HEK293 (cell line): Measurements from ENCODE around the gene PSMB11.

Experiments used
- CTCF ChIP-seq: fragments of 450-650 bp; formaldehyde crosslinking; IDR thresholded peaks from 2 replicates; pipeline ENCODE4 v1.5.1; 2016; ENCODE audit warnings: missing biosample characterization, missing genetic modification characterization
- KLF10 ChIP-seq: fragments of 450-650 bp; IDR thresholded peaks from 2 replicates; pipeline ENCODE4 v1.5.1; 2018; ENCODE audit warnings: missing biosample characterization, mild to moderate bottlenecking, missing genetic modification characterization
- PATZ1 ChIP-seq: fragments of 450-650 bp; formaldehyde crosslinking; IDR thresholded peaks from 2 replicates; pipeline ENCODE4 v1.5.1; 2016; ENCODE audit warnings: missing biosample characterization, missing genetic modification characterization
- SP2 ChIP-seq: fragments of 450-650 bp; formaldehyde crosslinking; IDR thresholded peaks from 2 replicates; pipeline ENCODE4 v1.5.1; 2016; ENCODE audit warnings: missing biosample characterization, missing genetic modification characterization
- YY1 ChIP-seq: fragments of 450-650 bp; formaldehyde crosslinking; IDR thresholded peaks from 2 replicates; pipeline ENCODE4 v1.5.1; 2018; ENCODE audit warnings: missing biosample characterization, missing genetic modification characterization
- ZBTB8A ChIP-seq: fragments of 450-650 bp; formaldehyde crosslinking; IDR thresholded peaks from 2 replicates; pipeline ENCODE4 v1.5.1; 2016; ENCODE audit warnings: missing biosample characterization, missing genetic modification characterization
- ZNF138 ChIP-seq: fragments of 450-650 bp; formaldehyde crosslinking; IDR thresholded peaks from 2 replicates; pipeline ENCODE4 v1.5.1; 2016; ENCODE audit warnings: missing biosample characterization, missing genetic modification characterization, borderline replicate concordance
- ZNF174 ChIP-seq: fragments of 450-650 bp; formaldehyde crosslinking; IDR thresholded peaks from 2 replicates; pipeline ENCODE4 v1.5.0; 2017; ENCODE audit warnings: missing biosample characterization, mild to moderate bottlenecking, missing genetic modification characterization
- ZNF26 ChIP-seq: fragments of 450-650 bp; formaldehyde crosslinking; IDR thresholded peaks from 2 replicates; pipeline ENCODE4 v1.5.1; 2016; ENCODE audit warnings: missing biosample characterization, missing genetic modification characterization
- ZNF423 ChIP-seq: fragments of 450-650 bp; formaldehyde crosslinking; IDR thresholded peaks from 2 replicates; pipeline ENCODE4 v1.5.1; 2016; ENCODE audit warnings: missing biosample characterization, missing genetic modification characterization
- ZNF488 ChIP-seq: fragments of 450-650 bp; formaldehyde crosslinking; IDR thresholded peaks from 2 replicates; pipeline ENCODE4 v1.5.1; 2016; ENCODE audit warnings: missing biosample characterization, missing genetic modification characterization
- ZNF629 ChIP-seq: fragments of 450-650 bp; formaldehyde crosslinking; IDR thresholded peaks from 2 replicates; pipeline ENCODE4 v1.5.1; 2017; ENCODE audit warnings: missing biosample characterization, missing genetic modification characterization
- ZNF645 ChIP-seq: fragments of 450-650 bp; formaldehyde crosslinking; IDR thresholded peaks from 2 replicates; pipeline ENCODE4; 2016; ENCODE audit warnings: missing biosample characterization, missing genetic modification characterization
- ZSCAN30 ChIP-seq: fragments of 450-650 bp; IDR thresholded peaks from 2 replicates; pipeline ENCODE4 v1.5.1; 2018; ENCODE audit warnings: missing biosample characterization, mild to moderate bottlenecking, missing genetic modification characterization, moderate library complexity

GRCh38 chr14:23021434-23021833 is 20.6 kb upstream of the PSMB11 start:
- no peak for TF ChIP-seq ZSCAN30 (tag by site-specific recombination)
- TF ChIP-seq PATZ1 (tag by site-specific recombination), result no peak
- no peak for TF ChIP-seq CTCF
- no peak for TF ChIP-seq ZNF629 (tag by site-specific recombination)
- TF ChIP-seq ZNF174 (tag by site-specific recombination), result no peak
- no peak for TF ChIP-seq ZNF26 (tag by site-specific recombination)
- no peak for TF ChIP-seq YY1
- no peak for TF ChIP-seq ZNF138 (tag by site-specific recombination)
- TF ChIP-seq ZNF645 (tag by site-specific recombination), result no peak
- TF ChIP-seq SP2 (tag by site-specific recombination), result no peak
- TF ChIP-seq ZNF423 (tag by site-specific recombination), result no peak
- TF ChIP-seq ZNF488, result no peak
- TF ChIP-seq ZBTB8A (tag by site-specific recombination), result no peak
- TF ChIP-seq KLF10 (tag by site-specific recombination), result no peak
